ENCODE measurements around the gene TRPM6.

- TF ChIP-seq POLR2AphosphoS5 (IDR thresholded peaks at IDR 0.05; ENCODE audit: insufficient read depth in 1 of 2, low read depth in 1 of 2): no peak
- TF ChIP-seq, protein P1, sequence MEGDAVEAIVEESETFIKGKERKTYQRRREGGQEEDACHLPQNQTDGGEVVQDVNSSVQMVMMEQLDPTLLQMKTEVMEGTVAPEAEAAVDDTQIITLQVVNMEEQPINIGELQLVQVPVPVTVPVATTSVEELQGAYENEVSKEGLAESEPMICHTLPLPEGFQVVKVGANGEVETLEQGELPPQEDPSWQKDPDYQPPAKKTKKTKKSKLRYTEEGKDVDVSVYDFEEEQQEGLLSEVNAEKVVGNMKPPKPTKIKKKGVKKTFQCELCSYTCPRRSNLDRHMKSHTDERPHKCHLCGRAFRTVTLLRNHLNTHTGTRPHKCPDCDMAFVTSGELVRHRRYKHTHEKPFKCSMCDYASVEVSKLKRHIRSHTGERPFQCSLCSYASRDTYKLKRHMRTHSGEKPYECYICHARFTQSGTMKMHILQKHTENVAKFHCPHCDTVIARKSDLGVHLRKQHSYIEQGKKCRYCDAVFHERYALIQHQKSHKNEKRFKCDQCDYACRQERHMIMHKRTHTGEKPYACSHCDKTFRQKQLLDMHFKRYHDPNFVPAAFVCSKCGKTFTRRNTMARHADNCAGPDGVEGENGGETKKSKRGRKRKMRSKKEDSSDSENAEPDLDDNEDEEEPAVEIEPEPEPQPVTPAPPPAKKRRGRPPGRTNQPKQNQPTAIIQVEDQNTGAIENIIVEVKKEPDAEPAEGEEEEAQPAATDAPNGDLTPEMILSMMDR (IDR thresholded peaks at IDR 0.05): no peak
- no peak for TF ChIP-seq POLR2A (IDR thresholded peaks at IDR 0.05)
These were observed 20.9 kb upstream of the TRPM6 start for GRCh38 chr9:74908665-74909064.

All from vagina (tissue), 2 donors.